ENCODE results near the gene ANKS1B. TPM values are rescaled to one million over a fixed set of nuclear protein-coding genes. Genes with fewer than 3 reads are reported as not detected.

The ANKS1B gene
- total and polyA plus RNA-seq, 10 of the 15 experiments (the other 5 are each of a cell fraction or from before 2014, with no cell fraction given), result 0.16 to 1.3 (median 0.82) TPM; not detected in 7

GRCh38 chr12:99005601-99006000 lies 979.1 kb downstream of the ANKS1B start:
- ATAC-seq (no peak), FAIRE-seq (no peak), DNase-seq (ENCODE audit: low read depth, low spot score) (no peak)
- TF ChIP-seq RFX5 (IDR thresholded peaks at IDR 0.05; ENCODE audit: low read depth, low read length) (no peak), WRNIP1 (IDR thresholded peaks at IDR 0.05; ENCODE audit: borderline replicate concordance, low read depth, low read length) (no peak), NRF1 (conservative IDR thresholded peaks at IDR 0.05; ENCODE audit: low read depth, low read length) (no peak)
- intact Hi-C loops (cut with micrococcal nuclease; ENCODE audit: unreplicated experiment) (no loop called here), in situ Hi-C loops (cut with MboI) (no loop called here)
- ChIA-PET SMC1A (ENCODE audit: uncharacterized antibody, unreplicated experiment) (no interaction called here), POLR2A (no interaction called here), RAD21 (ENCODE audit: unreplicated experiment) (no interaction called here), CTCF (interaction anchor here (3.7 kb wide), 1 partner anchor 7 kb away, joined by 22 read pairs; no protein-coding TSS in a partner anchor)
- Histone ChIP-seq H2AFZ (ENCODE audit: control insufficient read depth, low read depth, low read length) (no peak overlapping the region), H3K4me1 (ENCODE audit: control insufficient read depth, insufficient read depth, low read length) (no peaks in the 10 kb centered on the region), H3K27ac (ENCODE audit: control insufficient read depth, insufficient read depth) (no peak overlapping the region), H3K4me3 (no peak overlapping the region), H3K9me3 (replicated peaks; ENCODE audit: control insufficient read depth, insufficient read depth, low read length) (no peaks in the 10 kb centered on the region), H3K4me2 (ENCODE audit: control insufficient read depth, insufficient read depth) (no peak overlapping the region), H3K27me3 (replicated peaks in 1 of 2; ENCODE audit: control insufficient read depth in 2 of 2, insufficient read depth in 2 of 2, low read length in 1 of 2) (no peaks in the 10 kb centered on the region; a peak in 1 of 4 replicates), H3K36me3 (ENCODE audit: control insufficient read depth in 2 of 2, insufficient read depth in 2 of 2, low read length in 1 of 2) (no peaks in the 10 kb centered on the region), H4K20me1 (ENCODE audit: control insufficient read depth, insufficient read depth) (no peaks in the 10 kb centered on the region), H3K79me2 (ENCODE audit: control insufficient read depth, insufficient read depth, low read length) (no peaks in the 10 kb centered on the region), H3K9ac (ENCODE audit: control insufficient read depth, insufficient read depth, low read length) (no peak overlapping the region)
- BruUV-seq (replicated peaks), result no TSS peak
- WGBS (ENCODE audit: insufficient coverage, insufficient replicate concordance, low lambda C conversion rate, missing lambda C conversion rate), result 30% methylated on average over 5 of the region's 5 CpGs

GRCh38 chr12:99004799-99005466 lies 979.8 kb downstream of the ANKS1B start:
- Histone ChIP-seq H2AFZ (ENCODE audit: control insufficient read depth, low read depth, low read length) (no peak overlapping the region), H3K9ac (ENCODE audit: control insufficient read depth, insufficient read depth, low read length) (no peak overlapping the region), H3K9me3 (replicated peaks; ENCODE audit: control insufficient read depth, insufficient read depth, low read length) (no peaks in the 10 kb centered on the region), H3K4me3 (no peak overlapping the region), H3K27me3 (replicated peaks in 1 of 2; ENCODE audit: control insufficient read depth in 2 of 2, insufficient read depth in 2 of 2, low read length in 1 of 2) (no peaks in the 10 kb centered on the region; a peak in 1 of 4 replicates), H4K20me1 (ENCODE audit: control insufficient read depth, insufficient read depth) (no peaks in the 10 kb centered on the region), H3K27ac (ENCODE audit: control insufficient read depth, insufficient read depth) (no peak overlapping the region), H3K4me1 (ENCODE audit: control insufficient read depth, insufficient read depth, low read length) (no peaks in the 10 kb centered on the region), H3K4me2 (ENCODE audit: control insufficient read depth, insufficient read depth) (no peak overlapping the region), H3K79me2 (ENCODE audit: control insufficient read depth, insufficient read depth, low read length) (no peaks in the 10 kb centered on the region), H3K36me3 (ENCODE audit: control insufficient read depth in 2 of 2, insufficient read depth in 2 of 2, low read length in 1 of 2) (no peaks in the 10 kb centered on the region)
- POLR2A ChIA-PET, result no interaction called here
- BruUV-seq (replicated peaks), result no TSS peak
- intact Hi-C loops (cut with micrococcal nuclease; ENCODE audit: unreplicated experiment) (no loop called here), in situ Hi-C loops (cut with MboI) (no loop called here)
- DNase-seq (ENCODE audit: low read depth, low spot score) (no peak), FAIRE-seq (no peak), ATAC-seq (no peak)
- RAD21 ChIA-PET (ENCODE audit: unreplicated experiment), result no interaction called here
- SMC1A ChIA-PET (ENCODE audit: uncharacterized antibody, unreplicated experiment), result no interaction called here
- CTCF ChIA-PET, result no interaction called here
- WGBS (ENCODE audit: insufficient coverage, insufficient replicate concordance, low lambda C conversion rate, missing lambda C conversion rate), result 54% methylated on average over 12 of the region's 12 CpGs
- no peak for TF ChIP-seq GATAD2B (conservative IDR thresholded peaks at IDR 0.05; ENCODE audit: low read depth)
- TF ChIP-seq JUNB (IDR thresholded peaks at IDR 0.05), result no peak
- TF ChIP-seq HDGF (IDR thresholded peaks at IDR 0.05), result no peak
- no peak for TF ChIP-seq CREB1 (IDR thresholded peaks at IDR 0.05; ENCODE audit: low read depth)
- TF ChIP-seq IKZF2 (IDR thresholded peaks at IDR 0.05), result no peak
- no peak for TF ChIP-seq SUPT20H (IDR thresholded peaks at IDR 0.05; ENCODE audit: borderline replicate concordance, control insufficient read depth, low read depth, low read length)
- TF ChIP-seq NFIC (IDR thresholded peaks at IDR 0.05; ENCODE audit: low read depth, low read length), result no peak
- TF ChIP-seq POLR2A (IDR thresholded peaks at IDR 0.05; ENCODE audit: low read depth, low read length), result no peak
- TF ChIP-seq BHLHE40 (IDR thresholded peaks at IDR 0.05; ENCODE audit: borderline replicate concordance in 1 of 2, low read depth in 2 of 2, low read length in 1 of 2), result no peak
- TF ChIP-seq MTA2 (IDR thresholded peaks at IDR 0.05; ENCODE audit: low read depth), result no peak
